ENCODE data around the gene SMG1.
A peak's percentile ranks its signal among the peaks of the same experiment; 100 is the strongest.
"Not testable (repeated sequence)": the region's sequence is repeated elsewhere in the genome, so short reads cannot be mapped to it uniquely, and the experiment has no call there.

The SMG1 gene

DNA sequence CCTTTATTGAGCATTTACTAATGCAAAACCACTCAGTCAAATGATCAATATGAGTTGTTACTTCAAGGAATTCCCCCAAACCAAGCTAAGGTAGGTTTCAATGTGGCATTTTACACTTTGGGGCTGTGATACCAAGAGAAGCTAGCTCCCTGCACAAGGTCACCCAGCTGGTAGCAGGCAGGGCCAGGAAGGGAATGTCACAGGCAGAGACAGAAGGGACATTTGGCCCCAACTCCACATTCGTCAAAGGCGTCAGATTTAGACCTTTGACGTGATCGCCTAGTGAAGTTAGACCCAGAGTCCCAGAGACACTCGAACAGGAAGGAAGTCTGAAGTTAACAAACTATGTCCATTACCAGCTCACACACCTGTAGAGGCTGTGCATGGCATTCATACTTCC is 5.5 kb upstream of the SMG1 start:
- Histone ChIP-seq H3K9ac (ENCODE audit: low read depth, low read length) (no peak overlapping the region), H3K36me3 (ENCODE audit: insufficient read depth, low read depth, low read length) (no peaks in the 10 kb centered on the region), H3K27ac (ENCODE audit: low read length) (no peak overlapping the region), H3K9me3 (ENCODE audit: insufficient read depth, low read depth, low read length) (no peaks in the 10 kb centered on the region), H3K27me3 (ENCODE audit: insufficient read depth, low read length) (no peaks in the 10 kb centered on the region), H3K4me3 (ENCODE audit: low read length) (no peak overlapping the region), H3K4me1 (ENCODE audit: insufficient read depth, low read length) (no peaks in the 10 kb centered on the region; the same call in 1 of the 2 replicates)

DNA sequence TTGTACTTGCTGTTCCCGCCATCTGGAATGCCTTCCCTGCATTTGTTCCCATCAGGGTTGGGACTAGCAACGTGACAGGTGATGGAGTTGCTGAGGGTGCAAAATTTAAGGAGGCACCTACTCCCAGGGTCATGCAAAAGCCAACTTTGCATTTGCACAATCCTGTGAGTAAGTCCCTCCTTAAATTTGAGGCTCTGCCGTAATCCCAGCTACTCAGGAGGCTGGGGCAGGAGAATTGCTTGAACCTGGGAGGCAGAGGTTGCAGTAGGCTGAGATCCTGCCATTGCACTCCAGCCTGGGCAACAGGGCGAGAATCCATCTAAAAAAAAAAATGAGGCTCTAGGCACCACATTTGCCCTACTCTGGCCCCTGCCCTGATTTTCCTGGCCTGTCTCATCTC is 3.9 kb upstream of the SMG1 start:
- H3K4me3 ChIP-seq (ENCODE audit: low read length); H3K9ac ChIP-seq (ENCODE audit: low read depth, low read length); H3K27ac ChIP-seq (ENCODE audit: low read length); H3K36me3 ChIP-seq (ENCODE audit: insufficient read depth, low read depth, low read length); H3K27me3 ChIP-seq (ENCODE audit: insufficient read depth, low read length); H3K9me3 ChIP-seq (ENCODE audit: insufficient read depth, low read depth, low read length); H3K4me1 ChIP-seq (ENCODE audit: insufficient read depth, low read length): not testable (repeated sequence)

DNA sequence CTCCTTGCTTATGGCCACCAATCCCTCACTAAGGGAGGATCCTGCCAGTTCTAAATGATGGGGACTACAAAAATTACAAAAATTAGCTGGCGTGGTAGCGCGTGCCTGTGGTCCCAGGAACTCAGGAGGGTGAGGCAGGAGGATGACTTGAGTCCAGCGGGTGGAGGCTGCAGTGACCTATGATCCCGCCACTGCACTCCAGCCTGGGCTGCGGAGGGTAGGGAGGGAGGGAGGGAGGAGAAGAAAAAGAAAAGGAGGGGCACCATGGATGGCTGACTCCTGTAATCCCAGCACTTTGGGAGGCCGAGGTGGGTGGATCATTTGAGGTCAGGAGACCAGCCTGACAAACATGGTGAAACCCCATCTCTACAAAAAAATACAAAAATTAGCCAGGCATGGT is 1.9 kb upstream of the SMG1 start:
- not testable (repeated sequence) for H3K9ac ChIP-seq (ENCODE audit: low read depth, low read length); H3K27me3 ChIP-seq (ENCODE audit: insufficient read depth, low read length); H3K4me3 ChIP-seq (ENCODE audit: low read length); H3K36me3 ChIP-seq (ENCODE audit: insufficient read depth, low read depth, low read length); H3K4me1 ChIP-seq (ENCODE audit: insufficient read depth, low read length); H3K9me3 ChIP-seq (ENCODE audit: insufficient read depth, low read depth, low read length); H3K27ac ChIP-seq (ENCODE audit: low read length)

DNA sequence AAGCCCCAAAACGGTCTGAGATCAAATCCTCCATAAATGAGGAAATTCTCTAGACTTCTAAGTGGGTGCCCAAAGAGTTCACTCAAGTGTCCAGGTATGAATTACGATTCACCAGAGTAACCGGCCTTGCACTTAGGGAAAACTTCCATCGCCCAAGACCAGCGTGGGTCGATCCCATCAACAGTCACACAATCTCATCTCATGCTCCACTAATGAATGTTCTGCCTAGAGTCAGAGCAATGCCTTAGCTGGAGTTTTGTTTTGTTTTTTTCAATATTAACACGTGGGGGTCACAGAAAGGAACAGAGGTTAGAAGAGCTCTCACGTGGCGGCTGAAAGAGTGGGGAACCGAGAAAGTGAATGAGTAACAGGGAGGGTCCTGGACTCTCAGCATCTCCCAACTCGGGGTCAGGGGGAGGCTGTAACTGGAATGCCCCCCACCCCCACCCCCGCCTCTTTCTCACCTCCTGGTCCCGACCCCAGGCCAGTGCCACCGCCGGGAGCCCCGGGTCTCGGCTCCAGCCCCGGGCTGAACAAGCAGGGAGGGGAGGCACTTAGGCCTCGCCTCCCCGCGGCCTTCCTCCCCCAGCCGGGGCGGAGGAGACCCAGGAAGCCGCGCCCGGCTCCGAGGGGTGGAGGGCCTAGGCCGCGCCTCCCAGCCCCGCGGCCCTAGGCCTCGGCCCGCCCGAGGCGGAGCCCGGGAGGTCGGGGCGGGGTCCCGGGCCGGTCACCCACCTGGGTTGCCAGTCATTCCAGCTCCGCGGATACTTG is 808 bp downstream of the SMG1 start:
- H3K4me3 ChIP-seq (ENCODE audit: low read length): peak overlapping the region; percentile 94
- H3K4me1 ChIP-seq (ENCODE audit: insufficient read depth, low read length); H3K9me3 ChIP-seq (ENCODE audit: insufficient read depth, low read depth, low read length); H3K27ac ChIP-seq (ENCODE audit: low read length); H3K27me3 ChIP-seq (ENCODE audit: insufficient read depth, low read length); H3K36me3 ChIP-seq (ENCODE audit: insufficient read depth, low read depth, low read length): not testable (repeated sequence)
- peak overlapping the region; percentile 87 for H3K9ac ChIP-seq (ENCODE audit: low read depth, low read length)

DNA sequence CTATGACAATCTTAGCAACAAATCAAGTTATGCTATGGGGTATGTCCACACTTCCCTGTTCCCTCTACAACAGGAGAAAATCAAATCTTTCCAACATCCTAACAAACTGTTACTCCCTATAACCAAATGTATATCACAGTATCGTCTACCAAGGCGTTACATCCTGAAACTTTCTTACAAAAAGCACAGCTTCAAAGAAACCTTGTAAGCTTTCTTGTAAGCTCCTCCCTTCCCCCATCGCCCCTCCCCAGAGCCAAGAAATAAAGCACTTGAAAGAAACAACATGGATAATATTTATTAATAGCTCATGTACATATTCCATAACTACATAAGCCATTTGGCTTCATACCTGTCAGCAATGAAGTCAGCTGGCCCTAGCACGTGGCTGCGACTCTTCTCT is 2.3 kb downstream of the SMG1 start:
- peak overlapping the region; percentile 94; the same call in 1 of the 2 replicates for H3K4me3 ChIP-seq (ENCODE audit: low read length)
- H3K9me3 ChIP-seq (ENCODE audit: insufficient read depth, low read depth, low read length); H3K27me3 ChIP-seq (ENCODE audit: insufficient read depth, low read length); H3K36me3 ChIP-seq (ENCODE audit: insufficient read depth, low read depth, low read length); H3K4me1 ChIP-seq (ENCODE audit: insufficient read depth, low read length); H3K9ac ChIP-seq (ENCODE audit: low read depth, low read length); H3K27ac ChIP-seq (ENCODE audit: low read length): not testable (repeated sequence)

DNA sequence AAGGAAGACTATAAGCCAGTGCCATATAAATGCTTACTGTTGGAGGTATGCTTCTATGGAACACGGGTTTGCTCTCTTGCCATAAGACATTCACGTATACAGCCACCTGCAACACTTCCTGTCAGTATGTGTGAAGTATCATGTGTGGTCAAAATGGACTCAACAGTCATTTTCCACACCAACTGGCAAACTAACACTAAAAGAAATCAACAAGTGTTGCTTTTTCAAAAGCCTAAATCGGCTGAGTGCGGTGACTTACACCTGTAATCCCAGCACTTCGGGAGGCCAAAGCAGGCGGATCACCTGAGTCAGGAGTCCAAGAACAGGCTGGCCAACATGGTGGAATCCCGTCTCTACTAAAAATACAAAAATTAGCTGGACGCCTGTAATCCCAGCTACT is 3.1 kb downstream of the SMG1 start:
- not testable (repeated sequence) for H3K27ac ChIP-seq (ENCODE audit: low read length); H3K4me3 ChIP-seq (ENCODE audit: low read length); H3K4me1 ChIP-seq (ENCODE audit: insufficient read depth, low read length); H3K36me3 ChIP-seq (ENCODE audit: insufficient read depth, low read depth, low read length); H3K9me3 ChIP-seq (ENCODE audit: insufficient read depth, low read depth, low read length); H3K9ac ChIP-seq (ENCODE audit: low read depth, low read length); H3K27me3 ChIP-seq (ENCODE audit: insufficient read depth, low read length)

DNA sequence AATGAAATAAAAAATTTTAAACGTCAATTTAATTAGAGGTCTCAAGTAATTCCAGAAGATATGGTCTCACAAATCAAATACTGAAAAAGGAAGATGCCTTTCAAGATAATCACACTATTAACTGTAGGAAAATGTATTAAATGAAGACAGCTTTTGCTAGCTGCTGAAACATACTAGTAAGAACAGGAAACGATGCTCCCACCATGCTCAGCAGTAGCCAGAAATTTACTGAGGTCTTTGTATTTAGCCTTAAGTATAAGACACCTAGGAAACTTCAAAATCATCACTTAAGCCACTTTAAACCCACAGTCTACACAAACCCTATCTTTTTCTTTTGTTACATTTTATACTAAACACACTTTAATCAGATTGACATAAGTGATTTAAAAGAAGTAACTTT is 16.6 kb downstream of the SMG1 start:
- not testable (repeated sequence) for H3K27ac ChIP-seq (ENCODE audit: low read length); H3K4me3 ChIP-seq (ENCODE audit: low read length); H3K9me3 ChIP-seq (ENCODE audit: insufficient read depth, low read depth, low read length); H3K4me1 ChIP-seq (ENCODE audit: insufficient read depth, low read length); H3K36me3 ChIP-seq (ENCODE audit: insufficient read depth, low read depth, low read length); H3K27me3 ChIP-seq (ENCODE audit: insufficient read depth, low read length); H3K9ac ChIP-seq (ENCODE audit: low read depth, low read length)

DNA sequence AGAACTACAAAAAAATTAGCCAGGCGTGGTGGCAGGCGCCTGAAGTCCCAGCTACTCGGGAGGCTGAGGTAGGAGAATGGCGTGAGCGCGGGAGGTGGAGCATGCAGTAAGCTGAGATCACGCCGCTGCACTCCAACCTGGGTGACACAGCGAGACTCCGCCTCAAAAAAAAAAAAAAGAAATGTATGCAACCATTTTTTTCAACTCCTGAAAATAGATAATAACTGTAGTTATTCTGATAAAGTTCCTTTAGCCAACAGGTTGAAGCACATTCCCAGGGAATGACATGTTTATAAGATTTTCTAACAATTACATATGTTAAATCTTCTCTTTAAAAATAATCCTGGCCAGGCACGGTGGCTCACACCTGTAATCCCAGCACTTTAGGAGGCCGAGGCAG is 17.5 kb downstream of the SMG1 start:
- H3K4me3 ChIP-seq (ENCODE audit: low read length); H3K9ac ChIP-seq (ENCODE audit: low read depth, low read length); H3K9me3 ChIP-seq (ENCODE audit: insufficient read depth, low read depth, low read length); H3K36me3 ChIP-seq (ENCODE audit: insufficient read depth, low read depth, low read length); H3K27me3 ChIP-seq (ENCODE audit: insufficient read depth, low read length); H3K4me1 ChIP-seq (ENCODE audit: insufficient read depth, low read length); H3K27ac ChIP-seq (ENCODE audit: low read length): not testable (repeated sequence)

DNA sequence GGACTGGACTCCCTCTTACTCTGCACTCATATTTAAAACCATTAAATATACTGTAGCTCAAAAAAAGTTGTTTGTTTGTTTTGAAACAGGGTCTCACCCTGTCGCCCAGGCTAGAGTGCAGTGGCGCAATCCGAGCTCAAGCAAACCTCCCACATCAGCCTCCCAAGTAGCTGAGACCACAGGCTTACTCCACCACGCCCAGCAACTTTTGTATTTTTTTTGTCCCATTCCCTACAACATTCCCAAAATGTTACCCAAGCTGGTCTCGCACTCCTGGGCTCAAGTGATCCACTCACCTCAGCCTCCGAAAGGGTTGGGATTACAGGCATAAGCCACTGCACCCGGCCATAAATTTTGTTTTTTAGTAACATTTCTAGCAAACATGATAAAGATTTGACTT is 23.4 kb downstream of the SMG1 start:
- H3K27me3 ChIP-seq (ENCODE audit: insufficient read depth, low read length); H3K36me3 ChIP-seq (ENCODE audit: insufficient read depth, low read depth, low read length); H3K27ac ChIP-seq (ENCODE audit: low read length); H3K9me3 ChIP-seq (ENCODE audit: insufficient read depth, low read depth, low read length); H3K4me3 ChIP-seq (ENCODE audit: low read length); H3K4me1 ChIP-seq (ENCODE audit: insufficient read depth, low read length); H3K9ac ChIP-seq (ENCODE audit: low read depth, low read length): not testable (repeated sequence)

DNA sequence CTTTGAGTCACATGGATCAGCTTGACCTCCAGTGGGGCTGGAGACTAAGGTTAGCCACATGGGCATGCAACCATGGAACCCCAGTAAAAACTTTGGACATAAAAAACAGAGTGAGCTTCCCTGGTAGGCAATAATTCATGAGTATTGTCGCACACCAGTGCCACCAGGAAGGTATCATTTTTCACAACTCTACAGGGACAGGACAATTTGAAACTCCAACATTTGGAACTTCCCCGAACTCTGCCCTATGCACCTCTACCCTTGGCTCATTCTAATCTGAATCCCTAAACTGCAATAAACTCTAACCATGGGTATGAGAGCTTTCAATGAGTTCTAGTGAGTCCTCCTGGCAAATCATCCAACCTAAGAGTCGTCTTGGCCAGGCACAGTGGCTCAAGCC is 24.2 kb downstream of the SMG1 start:
- H3K36me3 ChIP-seq (ENCODE audit: insufficient read depth, low read depth, low read length); H3K27ac ChIP-seq (ENCODE audit: low read length); H3K9me3 ChIP-seq (ENCODE audit: insufficient read depth, low read depth, low read length); H3K4me1 ChIP-seq (ENCODE audit: insufficient read depth, low read length); H3K4me3 ChIP-seq (ENCODE audit: low read length); H3K27me3 ChIP-seq (ENCODE audit: insufficient read depth, low read length); H3K9ac ChIP-seq (ENCODE audit: low read depth, low read length): not testable (repeated sequence)

DNA sequence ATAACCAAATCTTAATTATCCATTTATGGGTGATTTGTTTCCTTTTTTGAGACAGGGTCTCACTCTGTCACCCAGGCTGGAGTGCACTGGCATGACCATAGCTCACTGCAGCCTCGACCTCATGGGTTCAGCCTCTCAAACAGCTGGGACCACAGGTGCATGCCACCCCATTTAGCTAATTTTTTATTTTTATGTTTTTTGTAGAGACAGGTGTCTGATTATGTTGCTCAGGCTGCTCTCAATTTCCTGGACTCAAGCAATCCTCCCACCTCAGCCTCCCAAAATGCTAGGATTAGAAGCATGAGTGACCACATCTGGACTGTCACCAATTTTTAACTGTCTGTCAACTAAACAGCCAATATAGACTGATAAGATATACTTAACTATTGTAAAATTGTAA is 25.0 kb downstream of the SMG1 start:
- H3K9ac ChIP-seq (ENCODE audit: low read depth, low read length); H3K36me3 ChIP-seq (ENCODE audit: insufficient read depth, low read depth, low read length); H3K27me3 ChIP-seq (ENCODE audit: insufficient read depth, low read length); H3K4me1 ChIP-seq (ENCODE audit: insufficient read depth, low read length); H3K9me3 ChIP-seq (ENCODE audit: insufficient read depth, low read depth, low read length); H3K4me3 ChIP-seq (ENCODE audit: low read length); H3K27ac ChIP-seq (ENCODE audit: low read length): not testable (repeated sequence)

DNA sequence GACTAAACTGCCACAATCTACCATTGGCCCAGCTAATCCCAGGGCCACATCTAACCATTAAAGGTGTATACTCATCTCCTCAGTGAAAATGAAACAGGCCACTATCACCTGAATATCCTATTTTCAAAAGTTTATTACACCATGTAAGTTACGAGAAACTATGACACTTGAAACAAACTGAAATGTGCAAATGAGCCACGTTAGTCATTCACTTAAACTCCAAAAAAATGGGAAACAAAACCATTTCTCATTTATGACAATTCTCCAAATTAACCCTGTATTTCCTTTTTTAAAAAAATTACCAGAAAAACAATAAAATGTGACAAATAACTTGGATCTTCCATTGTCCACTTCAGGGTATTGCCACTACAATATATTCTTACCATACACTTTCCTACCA is 41.8 kb downstream of the SMG1 start:
- H3K36me3 ChIP-seq (ENCODE audit: insufficient read depth, low read depth, low read length): peaks cover 56% of the 10 kb centered on the region
- not testable (repeated sequence) for H3K27me3 ChIP-seq (ENCODE audit: insufficient read depth, low read length); H3K9ac ChIP-seq (ENCODE audit: low read depth, low read length); H3K9me3 ChIP-seq (ENCODE audit: insufficient read depth, low read depth, low read length); H3K4me3 ChIP-seq (ENCODE audit: low read length); H3K4me1 ChIP-seq (ENCODE audit: insufficient read depth, low read length); H3K27ac ChIP-seq (ENCODE audit: low read length)

DNA sequence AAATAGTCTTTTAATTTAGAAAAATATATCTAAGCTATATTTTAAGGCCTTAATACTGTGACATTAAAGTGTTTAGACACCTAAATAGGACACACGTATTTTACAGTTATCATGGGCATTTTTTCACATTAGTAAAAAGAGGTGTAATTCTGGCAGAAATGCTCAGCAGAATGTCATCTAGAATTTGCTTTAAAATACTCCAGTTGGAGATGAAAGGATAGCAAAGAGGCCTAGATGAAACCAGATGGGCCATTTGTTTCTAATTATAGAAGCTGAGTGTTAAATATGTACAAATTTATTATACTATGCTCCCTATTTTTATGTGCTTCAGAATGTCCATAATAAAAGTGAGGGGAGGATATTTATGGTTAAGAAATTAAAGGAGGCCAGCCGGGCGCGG is 48.5 kb downstream of the SMG1 start:
- not testable (repeated sequence) for H3K4me1 ChIP-seq (ENCODE audit: insufficient read depth, low read length); H3K27ac ChIP-seq (ENCODE audit: low read length); H3K9me3 ChIP-seq (ENCODE audit: insufficient read depth, low read depth, low read length); H3K9ac ChIP-seq (ENCODE audit: low read depth, low read length); H3K4me3 ChIP-seq (ENCODE audit: low read length); H3K27me3 ChIP-seq (ENCODE audit: insufficient read depth, low read length)
- peaks cover 62% of the 10 kb centered on the region for H3K36me3 ChIP-seq (ENCODE audit: insufficient read depth, low read depth, low read length)

Measured in iPS-20b (cell line).